HG03432 (cell line): ENCODE measurements around the gene SIGLEC14.
"Not testable (repeated sequence)": the region's sequence is repeated elsewhere in the genome, so short reads cannot be mapped to it uniquely, and the experiment has no call there.

Experiments
- ATAC-seq: cut with Tn5 transposase; IDR thresholded peaks from one replicate; pipeline ENCODE4 v1.9.1; 2021; ENCODE audit warnings: mild to moderate bottlenecking, moderate library complexity; ENCODE audit not compliant: unreplicated experiment

Gene SIGLEC14

DNA sequence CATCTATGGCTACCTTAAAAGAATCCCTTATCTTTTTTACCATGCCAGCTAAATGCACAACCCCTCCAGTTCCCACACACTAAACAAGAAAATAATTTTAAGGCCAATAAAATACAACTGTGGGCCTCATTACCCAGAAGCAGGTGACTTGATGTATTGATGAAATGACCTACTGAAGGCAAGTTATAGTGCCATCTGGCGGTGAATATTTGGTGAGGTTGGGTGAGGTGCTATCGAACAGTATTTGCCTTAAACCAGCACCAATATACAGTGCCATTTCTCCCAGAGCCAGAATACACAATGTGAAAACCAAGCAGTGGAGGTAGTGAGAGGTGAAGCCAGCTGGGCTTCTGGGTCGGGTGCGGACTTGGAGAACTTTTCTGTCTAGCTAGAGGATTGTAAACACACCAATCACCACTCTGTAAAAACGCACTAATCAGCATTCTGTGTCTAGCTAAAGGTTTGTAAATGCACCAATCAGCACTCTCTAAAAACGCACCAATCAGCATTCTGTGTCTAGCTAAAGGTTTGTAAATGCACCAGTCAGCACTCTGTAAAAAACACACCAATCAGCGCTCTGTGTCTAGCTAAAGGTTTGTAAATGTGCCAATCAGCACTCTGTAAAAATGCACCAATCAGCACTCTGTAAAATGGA is 29.4 kb upstream of the SIGLEC14 start:
- not testable (repeated sequence) for ATAC-seq

DNA sequence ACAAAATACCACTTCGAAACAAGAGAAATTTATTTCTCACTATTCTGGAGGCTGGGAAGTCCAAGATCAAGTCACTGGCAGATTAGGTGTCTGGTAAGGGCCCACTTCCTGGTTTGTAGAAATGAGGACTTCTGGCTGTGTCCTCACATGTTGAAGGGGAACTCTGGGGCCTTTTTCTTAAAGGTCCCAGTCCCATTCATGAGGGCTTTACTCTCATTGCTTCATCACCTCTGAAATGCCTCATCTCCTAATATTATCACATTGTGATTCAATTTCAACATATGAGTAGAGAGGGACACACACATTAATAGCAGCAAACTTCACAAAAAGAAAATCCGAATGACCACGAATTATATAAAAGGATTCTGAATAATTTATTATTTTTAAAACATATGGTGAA is 21.6 kb upstream of the SIGLEC14 start:
- ATAC-seq = no peak

DNA sequence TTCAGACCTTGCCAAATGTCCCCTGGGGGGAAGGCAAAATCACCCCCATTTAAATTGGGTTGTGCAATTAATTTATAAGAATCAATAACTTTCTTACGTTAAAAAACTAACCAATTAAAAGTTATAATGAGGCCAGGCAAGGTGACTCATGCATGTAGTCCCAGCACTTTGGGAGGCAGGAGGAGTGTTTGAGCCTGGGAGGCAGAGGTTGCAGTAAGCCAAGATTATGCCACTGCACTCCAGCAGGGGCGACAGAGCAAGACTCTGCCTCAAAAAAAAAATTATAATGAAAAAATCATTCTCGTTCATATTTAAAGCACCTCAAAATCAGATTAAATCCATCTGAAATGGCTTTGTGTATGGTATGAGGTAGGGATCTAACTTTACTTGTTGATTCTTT is 18.4 kb upstream of the SIGLEC14 start:
- no peak for ATAC-seq

DNA sequence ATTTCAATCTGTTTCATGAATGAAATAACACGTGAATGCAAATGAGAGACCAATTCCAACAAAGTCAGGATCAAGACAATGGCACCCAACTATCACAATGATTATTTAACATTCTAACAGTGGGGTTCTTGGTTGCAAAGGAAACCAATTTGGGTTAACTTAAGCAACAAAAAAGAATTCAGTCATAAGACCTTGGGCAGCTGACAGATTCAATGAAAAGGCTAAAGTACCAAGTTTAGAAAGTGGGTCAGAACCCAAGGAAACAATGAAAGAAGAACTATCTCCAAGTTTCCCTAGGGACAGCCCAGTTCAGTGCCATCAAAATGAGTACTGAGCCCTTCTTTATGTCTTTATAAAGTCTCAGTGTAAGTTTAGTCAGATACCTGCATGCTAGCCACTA is 17.5 kb upstream of the SIGLEC14 start:
- no peak for ATAC-seq

DNA sequence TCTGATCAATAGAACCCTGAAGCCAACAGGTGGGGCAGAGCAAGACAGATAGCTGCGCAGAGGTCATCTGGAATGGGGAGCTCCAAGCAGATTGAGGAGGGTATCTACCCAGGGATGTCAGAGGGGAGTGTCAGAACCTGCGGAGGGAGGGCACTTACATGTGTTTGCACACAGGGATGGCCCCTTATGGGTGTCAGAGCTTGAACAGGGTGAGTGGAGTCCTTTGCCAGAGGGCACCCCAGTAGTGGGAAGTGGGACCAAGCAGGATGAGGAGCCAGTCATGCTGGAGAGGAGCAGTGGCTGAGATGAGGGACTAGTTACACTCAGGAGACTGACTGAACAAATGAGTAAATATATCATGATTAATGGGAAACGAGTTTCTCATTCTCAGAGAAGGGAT is 17.0 kb upstream of the SIGLEC14 start:
- no peak for ATAC-seq

DNA sequence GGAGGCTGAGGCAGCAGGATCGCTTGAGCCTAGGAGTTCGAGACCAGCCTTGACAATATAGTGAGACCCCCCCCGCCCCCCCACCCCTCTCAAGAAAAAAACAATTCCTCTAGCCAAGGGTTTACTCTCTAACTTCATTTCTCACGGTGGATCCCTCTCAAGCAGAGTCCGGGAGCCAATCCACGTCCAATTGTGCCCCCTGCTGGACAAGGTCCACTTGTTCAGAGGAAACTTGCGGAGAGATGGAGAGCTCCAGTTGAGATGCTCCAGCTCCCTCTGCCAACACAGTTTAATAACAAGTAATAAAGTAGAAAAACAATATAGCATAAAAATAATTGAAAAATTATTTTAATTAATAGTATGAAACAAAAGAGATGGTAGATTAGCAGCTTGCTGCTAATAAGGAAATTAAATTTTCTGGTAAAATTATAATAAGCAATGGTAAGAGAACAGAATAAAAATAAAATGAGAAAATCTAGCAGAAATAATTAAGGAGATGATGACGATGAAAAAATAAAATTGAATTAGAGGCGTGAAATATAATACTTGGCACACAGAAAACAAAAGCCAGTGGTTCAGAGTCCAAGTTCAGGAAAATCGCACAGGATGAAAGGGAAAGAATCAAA is 14.5 kb upstream of the SIGLEC14 start:
- no peak for ATAC-seq

DNA sequence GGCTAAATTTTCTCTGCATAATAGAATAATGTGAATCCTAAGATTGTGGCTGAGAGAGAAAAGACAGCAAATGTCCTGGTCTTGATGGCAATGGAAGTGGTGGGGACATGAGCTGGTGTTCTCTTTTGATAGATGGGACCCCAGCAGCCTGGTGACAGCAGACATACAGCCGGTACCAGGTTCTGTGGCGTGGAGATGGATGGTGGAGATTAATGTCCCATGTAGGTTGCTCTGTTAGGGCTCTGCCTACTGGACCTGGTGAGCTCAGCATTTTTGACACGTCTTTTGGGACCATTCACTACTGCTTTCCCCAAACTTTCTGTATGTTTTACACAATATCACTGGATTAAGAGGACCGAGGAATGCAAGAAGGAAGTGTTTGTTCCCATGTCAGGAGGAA is 8.2 kb upstream of the SIGLEC14 start:
- ATAC-seq = no peak

DNA sequence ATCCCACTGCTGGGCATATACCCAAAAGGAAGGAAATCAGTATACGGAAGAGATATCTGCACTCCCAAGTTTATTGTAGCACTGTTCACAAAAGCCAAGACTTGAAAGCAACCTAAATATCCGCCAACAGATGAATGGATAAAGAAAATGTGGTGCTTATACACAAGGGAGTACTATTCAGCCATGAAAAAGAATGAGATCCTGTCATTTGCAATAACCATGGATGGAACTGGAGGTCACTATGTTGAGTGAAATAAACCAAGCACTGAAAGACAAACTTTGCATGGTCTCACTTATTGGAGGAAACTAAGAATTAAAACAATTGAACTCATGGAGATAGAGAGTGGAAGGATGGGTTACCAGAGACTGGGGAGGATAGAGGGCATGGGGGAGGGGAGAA is 6.5 kb upstream of the SIGLEC14 start:
- no peak for ATAC-seq

DNA sequence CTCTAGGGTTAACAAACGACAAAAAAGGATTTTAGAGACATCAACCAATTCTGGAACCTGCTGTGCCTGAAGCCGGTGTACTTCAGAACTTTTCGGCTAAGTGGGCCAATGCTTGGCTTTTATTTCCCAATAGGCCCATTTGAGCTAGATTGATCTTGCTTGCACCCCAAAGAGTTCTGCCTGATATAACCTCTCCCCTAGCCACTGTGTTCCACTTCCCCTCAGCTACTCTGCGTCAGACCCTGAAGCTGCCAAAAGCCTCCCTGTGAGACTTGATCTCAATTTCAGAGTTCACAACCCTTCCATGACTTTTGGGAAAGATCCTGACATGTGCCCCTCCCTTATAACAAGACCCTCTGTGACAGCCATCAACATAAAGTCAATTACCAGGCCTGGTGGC is 5.6 kb upstream of the SIGLEC14 start:
- no peak for ATAC-seq

DNA sequence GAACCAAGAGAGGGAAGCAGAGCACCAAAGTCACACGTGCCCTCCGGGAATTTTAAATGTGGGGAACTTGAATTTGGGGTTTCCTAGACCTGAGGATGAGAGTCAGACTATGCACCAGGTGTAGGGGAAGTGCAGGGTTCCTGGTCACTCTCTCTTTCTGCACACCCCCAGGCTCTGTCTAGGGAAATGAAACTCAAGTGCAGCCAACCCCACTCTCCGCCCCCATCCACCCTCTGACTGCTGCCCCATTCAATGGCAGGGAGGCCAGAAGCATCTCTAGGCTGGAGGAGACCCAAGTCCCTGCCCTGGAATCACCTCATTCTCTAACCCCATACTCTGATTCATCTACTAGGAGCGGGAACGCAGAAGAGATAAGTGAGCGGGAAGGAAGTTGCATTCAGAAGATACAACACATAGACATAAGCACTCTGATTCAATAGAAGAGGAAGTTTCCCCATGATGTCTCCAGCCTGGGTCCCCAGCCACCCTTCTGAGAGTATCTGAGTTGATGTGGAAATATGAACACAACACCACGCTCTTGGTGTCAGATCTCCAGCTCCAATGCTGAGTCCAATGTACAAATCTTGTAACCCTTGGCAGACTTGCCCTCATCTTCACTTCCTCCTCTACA is 4.7 kb upstream of the SIGLEC14 start:
- no peak for ATAC-seq

DNA sequence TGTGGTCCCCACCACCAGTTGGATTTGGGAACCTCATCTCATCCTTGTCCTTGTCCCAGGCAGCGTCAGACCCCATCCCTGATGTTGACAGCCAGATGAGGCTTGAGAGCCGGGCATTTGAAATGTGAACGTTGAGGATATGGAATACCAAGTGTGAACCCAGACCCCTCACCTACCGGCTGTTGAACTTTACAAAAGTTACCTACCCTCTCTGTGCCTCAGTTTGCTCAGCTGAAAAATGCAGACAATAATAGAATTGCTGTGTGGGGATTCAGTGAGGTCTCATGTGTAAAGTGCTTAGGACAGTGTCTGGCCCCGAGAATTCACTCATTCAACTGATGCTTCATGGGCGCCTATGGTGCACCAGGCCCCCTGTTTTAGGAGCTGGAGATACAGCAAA is 693 bp upstream of the SIGLEC14 start:
- ATAC-seq = no peak

DNA sequence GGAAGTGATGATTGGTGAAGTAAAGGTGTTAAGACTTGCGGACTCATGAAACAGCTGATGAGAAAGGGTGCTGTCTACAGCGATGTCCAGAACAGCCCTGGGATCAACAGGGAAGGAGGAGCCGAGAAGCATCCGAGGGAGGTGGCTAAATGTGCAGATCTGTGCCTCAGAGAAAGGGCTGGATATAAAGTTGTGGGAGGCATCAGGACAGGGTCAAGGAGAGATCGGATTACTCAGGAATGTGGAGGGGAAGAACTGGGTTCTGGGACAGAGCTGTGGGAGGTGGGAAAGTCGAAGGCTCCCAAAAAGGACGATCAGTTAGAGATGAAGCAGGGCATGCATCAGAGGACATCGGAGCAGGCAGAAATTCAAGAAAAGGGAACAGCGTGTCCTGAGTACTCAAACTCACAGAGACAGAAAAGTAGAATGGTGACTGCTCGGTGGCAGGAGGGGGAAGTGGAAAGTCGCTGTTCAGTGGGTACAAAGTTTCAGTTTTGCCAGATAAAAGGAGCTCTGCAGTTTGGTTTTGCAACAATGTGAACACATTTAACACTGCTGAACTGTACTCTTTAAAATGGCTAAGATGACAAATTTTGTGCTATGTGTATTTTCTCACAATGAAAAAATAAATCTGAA is 1.9 kb downstream of the SIGLEC14 start:
- no peak for ATAC-seq

DNA sequence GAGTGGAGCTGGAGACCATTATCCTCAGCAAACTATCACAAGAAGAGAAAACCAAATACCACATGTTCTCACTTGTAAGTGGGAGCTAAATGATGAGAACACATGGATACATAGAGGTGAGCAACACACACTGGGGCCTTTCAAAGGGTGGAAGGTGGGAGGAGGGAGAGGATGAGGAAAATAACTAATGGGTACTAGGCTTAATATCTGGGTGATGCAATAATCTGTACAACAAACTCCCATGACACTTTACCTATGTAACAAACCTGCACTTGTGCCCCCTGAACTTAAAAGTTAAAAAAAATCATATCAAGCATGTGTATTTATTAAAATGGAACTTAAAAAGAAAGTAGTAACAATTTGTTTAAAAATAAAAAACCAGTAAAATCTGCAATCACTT is 5.0 kb downstream of the SIGLEC14 start:
- ATAC-seq = no peak

DNA sequence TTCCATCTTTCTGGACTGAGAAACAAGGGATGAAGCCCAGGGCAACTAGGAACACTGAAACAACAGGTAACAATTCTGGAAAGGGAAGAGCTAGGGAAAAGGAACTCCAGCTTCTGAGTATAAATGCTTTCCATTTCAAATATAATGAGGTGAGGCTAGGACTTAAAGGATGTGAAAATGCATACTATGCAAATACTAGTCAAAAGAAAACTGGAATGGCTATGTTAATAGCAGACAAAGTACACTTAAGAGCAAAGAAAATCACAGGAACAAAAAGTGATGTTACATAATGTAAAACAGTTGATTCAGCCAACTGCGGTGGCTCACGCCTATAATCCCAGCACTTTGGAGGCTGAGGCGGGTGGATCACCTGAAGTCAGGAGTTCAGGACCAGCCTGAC is 6.2 kb downstream of the SIGLEC14 start:
- no peak for ATAC-seq

DNA sequence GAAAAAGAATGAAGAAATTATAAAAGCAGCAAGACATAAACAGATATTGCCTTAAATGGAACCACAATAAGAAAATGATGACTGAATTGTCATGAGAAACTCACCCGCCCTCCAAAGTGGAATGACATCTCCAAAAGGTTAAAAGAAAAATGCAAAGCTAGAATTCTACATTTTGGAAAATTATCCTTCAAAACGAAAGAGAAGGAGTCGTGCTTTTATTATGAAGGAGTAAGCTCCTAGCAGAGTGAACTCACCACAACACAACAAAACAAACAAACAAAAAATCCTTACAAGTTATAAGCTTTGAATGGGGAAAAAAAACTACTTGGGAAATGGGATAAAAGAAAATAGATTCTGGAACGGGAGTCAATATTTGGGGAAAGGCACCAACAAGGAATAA is 6.7 kb downstream of the SIGLEC14 start:
- no peak for ATAC-seq

DNA sequence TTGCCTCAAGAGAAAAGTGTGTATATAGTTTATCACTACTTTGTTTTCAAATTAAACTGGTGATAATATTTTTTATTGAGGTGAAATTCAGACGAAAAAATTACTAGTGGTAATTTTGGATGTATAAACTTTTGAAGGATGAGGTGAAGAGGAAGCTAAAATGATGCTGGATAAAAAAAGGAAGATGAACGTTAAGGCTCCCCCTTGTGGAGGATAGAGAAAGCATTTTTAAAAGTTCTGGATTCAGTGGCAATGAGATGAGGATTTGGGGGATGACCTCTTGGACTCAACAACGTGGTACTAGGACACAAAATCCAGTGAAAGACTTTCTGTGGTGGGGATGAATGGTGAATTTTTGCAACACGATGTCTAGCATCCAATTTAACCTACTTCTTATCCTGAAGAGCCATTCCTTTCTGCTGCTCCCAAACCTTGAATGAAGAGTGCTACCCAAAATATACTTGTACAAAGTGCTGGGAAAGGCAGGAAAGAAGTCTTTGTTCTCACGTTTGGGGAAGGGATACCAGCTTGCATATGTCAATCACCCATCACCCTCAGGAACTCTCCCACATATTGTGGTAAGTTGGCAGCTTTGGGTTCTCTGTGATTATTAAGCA is 9.2 kb downstream of the SIGLEC14 start:
- ATAC-seq = no peak

DNA sequence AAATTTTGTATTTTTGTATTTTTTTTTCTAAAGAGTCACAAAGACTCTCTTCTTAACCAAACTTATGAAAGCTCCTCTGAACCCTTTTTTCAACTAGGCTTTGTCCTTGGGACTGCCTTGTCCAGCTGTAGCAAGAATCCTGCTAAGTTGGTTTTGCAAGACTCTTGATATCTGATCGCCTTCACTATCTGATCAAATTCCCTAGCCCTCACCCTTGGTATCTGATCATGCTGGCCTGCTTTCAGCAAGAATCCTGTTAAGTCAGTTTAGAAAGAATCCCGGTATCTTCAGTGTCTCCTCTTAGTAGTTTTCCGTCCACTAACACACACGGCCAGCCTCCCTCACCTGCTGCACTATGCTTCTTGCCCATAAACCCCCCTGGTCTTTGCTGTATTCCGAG is 14.5 kb downstream of the SIGLEC14 start:
- ATAC-seq = no peak

DNA sequence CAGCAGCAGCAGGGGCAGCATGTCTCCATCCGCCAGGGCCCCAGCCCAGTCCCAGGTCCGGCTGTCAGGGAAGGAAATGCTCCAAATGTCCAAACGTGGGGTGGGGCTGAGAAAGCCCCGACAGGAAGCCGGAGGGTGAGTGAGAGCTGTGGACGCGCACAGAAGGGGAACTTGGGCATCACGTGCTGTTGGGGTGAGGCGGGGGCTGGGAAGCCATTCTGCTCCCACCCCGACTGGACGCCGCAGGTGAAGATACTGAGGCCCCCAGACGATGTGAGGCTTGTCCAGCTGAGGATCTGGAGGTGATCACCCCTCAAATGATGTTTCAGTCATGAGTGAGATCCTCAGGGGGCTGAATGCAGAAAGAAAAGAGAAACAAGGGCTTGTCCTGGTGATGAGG is 16.3 kb downstream of the SIGLEC14 start, which contains the start of gene SIGLEC5:
TSS of gene SIGLEC5 (minus strand) at position 87 of the 400 bp plus-strand sequence. CDS start at position 21, 66 bp downstream.
- not testable (repeated sequence) for ATAC-seq

DNA sequence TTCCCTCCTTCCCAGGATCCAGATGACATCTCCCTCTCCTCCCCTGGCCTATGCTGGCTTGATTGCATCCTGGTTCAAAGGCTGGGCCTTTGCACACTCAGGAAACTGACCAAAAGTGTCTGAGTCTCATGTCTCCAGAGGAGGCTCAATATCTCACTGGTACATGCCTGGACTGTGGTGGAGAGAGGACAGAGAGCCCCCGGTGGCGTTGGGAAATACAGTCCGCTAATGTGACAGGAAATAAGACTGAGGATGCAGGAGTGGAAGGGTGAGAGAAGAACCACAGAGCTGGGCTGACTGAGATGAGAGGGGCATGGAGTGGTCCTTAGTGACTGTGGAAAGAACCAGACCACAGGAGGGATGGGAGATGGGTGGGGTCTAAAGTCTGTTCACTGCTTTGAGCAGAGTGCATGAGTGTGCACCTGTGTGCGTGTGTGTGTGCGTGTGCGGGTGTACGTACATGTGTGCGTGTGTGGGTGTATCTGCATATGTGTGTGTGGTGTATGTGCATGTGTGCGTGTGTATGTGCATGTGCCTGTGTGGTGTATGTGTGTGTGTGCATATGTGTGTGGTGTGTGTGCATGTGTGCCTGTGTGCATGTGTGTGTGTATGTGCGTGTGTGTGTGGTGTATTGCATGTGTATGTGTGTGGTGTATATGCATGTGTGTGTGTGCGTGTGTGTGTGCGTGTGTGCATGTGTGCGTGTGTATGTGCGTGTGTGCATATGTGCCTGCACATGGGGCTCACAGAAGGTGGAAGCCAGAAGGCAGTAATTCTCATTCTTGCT is 18.3 kb downstream of the SIGLEC14 start:
- ATAC-seq = no peak

DNA sequence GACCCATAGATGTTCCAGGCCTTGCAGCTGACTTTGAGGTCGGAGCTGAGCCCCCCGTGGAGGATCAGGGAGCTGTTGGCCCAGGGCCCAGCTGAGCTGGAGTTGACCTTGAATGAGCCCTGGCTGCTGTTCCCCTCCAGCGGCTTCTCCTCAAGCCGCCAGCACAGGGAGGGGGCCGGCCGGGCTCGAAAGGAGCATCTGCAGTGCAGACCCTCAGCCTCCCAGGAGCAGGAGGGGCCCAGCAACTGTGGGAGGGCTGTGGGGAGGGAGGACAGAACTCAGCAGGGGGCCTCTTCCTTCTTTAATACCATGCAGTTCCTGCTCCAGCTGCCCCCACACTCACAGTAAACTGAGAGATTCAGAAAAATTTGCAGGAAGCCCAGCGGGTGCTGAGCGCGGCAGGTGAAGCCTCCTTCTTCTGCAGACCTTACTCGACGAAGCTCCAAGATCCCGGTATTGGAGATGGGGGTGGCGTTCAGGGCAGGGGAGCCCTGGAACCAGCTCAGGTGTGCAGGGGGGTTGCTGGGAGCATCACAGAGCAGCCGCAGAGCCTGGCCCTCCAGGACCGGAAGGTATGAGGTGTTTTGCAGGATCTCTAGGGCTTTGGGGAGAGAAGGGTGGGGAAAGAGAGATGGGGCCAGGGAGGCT is 19.0 kb downstream of the SIGLEC14 start:
- no peak for ATAC-seq
